ENCODE data around the gene LKAAEAR1.
A peak's percentile ranks its signal among the peaks of the same experiment; 100 is the strongest.

LKAAEAR1 gene

GRCh38 chr20:64110411-64111068 is 26.3 kb upstream of the LKAAEAR1 start:
- no peak for DNase-seq

- DNase-seq = no peak
These were observed 25.7 kb upstream of the LKAAEAR1 start for GRCh38 chr20:64109831-64110391.

- no peak for DNase-seq
These were observed 24.8 kb upstream of the LKAAEAR1 start for GRCh38 chr20:64108731-64109681.

GRCh38 chr20:64107736-64108457 is 23.7 kb upstream of the LKAAEAR1 start:
- DNase-seq = no peak

- no peak for DNase-seq
These were observed 23.0 kb upstream of the LKAAEAR1 start, which contains the start of gene NPBWR2 for GRCh38 chr20:64106981-64107735. Gene NPBWR2 (minus strand): TSS chr20:64107565. CDS start chr20:64106831, 734 bp downstream.

- DNase-seq = no peak
These were observed 22.3 kb upstream of the LKAAEAR1 start for GRCh38 chr20:64106435-64106961.

GRCh38 chr20:64105846-64106434 is 21.7 kb upstream of the LKAAEAR1 start:
- no peak for DNase-seq

- no peak for DNase-seq
These were observed 20.7 kb upstream of the LKAAEAR1 start for GRCh38 chr20:64104667-64105451.

- no peak for DNase-seq
These were observed 19.9 kb upstream of the LKAAEAR1 start for GRCh38 chr20:64103871-64104666.

GRCh38 chr20:64102647-64103354 is 18.6 kb upstream of the LKAAEAR1 start:
- DNase-seq = no peak

GRCh38 chr20:64101731-64102621 is 17.8 kb upstream of the LKAAEAR1 start:
- DNase-seq = peak; percentile 52

- no peak for DNase-seq
These were observed 16.9 kb upstream of the LKAAEAR1 start for GRCh38 chr20:64100946-64101688.

GRCh38 chr20:64100566-64100888 is 16.3 kb upstream of the LKAAEAR1 start:
- DNase-seq = no peak

- no peak for DNase-seq
These were observed 15.8 kb upstream of the LKAAEAR1 start for GRCh38 chr20:64099880-64100565.

- DNase-seq = no peak
These were observed 15.0 kb upstream of the LKAAEAR1 start for GRCh38 chr20:64099086-64099786.

- no peak for DNase-seq
These were observed 14.3 kb upstream of the LKAAEAR1 start for GRCh38 chr20:64098471-64099013.
